ENCODE data around the gene CLEC18B.
A peak's percentile ranks its signal among the peaks of the same experiment; 100 is the strongest.
"Not testable (repeated sequence)": the region's sequence is repeated elsewhere in the genome, so short reads cannot be mapped to it uniquely, and the experiment has no call there.

The CLEC18B gene

DNA sequence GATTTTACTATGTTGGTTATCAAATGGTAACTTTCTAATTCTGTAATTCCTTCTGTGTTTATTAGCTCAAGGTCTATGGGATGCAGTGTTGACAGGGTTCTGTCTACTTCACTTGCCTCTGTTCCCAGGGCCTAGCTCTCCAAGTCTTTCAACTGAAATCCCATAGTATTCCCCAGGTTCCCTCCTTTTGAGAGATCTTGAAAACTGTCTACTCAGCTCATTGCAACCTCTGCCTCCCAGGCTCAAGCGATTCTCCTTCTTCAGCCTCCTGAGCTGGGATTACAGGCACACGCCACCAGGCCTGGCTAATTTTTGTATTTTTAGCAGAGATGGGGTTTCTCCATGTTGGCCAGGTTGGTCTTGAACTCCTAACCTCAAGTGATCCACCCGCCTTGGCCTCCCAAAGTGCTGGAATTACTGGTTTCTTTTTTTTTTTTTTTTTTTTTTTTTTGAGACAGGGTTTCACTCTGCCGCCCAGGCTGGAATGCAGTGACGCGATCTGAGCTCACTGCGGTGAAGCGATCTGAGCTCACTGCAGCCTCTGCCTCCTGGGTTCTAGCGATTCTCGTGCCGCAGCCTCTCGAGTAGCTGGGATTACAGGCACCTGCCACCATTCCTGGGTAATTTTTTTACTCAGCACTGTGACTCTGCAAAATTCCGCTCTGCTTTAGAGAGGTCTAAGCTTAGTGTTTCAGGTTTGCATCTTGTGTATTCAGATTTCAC is 22.5 kb upstream of the CLEC18B start:
- DNase-seq, result not testable (repeated sequence)

- DNase-seq, result no peak
Observed at GRCh38 chr16:74439685-74440084, 18.4 kb upstream of the CLEC18B start.

DNA sequence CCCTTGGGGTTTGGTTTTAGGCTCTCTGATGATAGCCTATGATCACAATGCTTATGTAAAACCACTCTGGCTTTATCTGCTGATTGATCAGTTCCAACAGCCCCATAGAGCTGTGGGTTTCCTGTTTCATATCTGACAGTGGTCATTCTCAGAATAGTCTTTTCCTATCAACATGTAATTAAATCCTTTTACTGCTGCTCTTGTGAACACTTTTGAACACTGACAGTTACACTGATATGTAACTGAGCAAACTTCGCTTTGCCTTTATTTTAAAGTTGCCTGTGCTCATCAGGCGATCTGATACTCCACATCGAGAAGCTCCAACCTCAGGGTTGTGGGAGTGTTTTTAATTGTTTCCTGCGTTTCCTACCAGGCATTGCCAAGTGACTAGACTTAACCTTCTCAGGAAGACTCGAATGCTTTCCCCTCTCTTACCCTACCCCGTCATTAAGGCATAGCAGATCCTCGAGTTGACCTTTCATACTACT is 17.3 kb upstream of the CLEC18B start:
- peak in 1 of 5 experiments; percentile 91 for DNase-seq

GRCh38 chr16:74431516-74431915 is 10.2 kb upstream of the CLEC18B start:
- DNase-seq, result no peak

DNA sequence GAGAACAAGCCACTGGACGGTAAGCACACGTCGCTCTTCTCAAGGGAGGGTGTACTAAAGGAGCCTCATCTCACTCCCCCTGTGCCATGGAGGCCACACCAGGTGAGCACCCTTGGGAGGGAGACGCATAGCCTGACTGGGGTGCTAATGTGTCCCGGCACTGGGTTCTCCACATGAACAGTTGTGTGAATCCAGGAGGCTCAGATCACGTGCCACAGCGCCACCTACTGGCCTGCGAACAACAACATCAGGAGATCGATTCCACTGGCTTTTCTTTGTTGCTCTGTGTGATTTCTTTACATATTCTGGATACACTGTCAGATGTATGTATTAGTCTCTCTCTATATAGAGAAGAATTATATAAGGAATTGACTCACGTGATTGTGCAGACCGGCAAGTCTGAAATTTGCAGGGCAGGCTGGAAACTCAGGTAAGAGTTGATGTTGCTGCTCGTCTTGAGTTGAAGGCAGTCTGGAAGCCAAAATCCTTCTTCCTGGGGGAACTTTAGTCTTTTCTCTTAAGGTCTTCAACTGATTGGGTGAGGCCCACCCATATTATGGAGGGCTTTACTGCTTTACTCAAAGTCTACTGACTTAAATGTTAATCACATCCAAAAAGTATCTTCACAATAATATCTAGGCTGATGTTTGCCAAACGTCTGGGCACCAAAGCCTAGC is 8.9 kb upstream of the CLEC18B start:
- peak in 4 of 5 experiments; percentile 10 to 52 (median 24) for DNase-seq

- not testable (repeated sequence) for DNase-seq
Observed at GRCh38 chr16:74428493-74428892, 7.2 kb upstream of the CLEC18B start.

GRCh38 chr16:74425751-74426150 is 4.5 kb upstream of the CLEC18B start:
- DNase-seq, result not testable (repeated sequence)

DNA sequence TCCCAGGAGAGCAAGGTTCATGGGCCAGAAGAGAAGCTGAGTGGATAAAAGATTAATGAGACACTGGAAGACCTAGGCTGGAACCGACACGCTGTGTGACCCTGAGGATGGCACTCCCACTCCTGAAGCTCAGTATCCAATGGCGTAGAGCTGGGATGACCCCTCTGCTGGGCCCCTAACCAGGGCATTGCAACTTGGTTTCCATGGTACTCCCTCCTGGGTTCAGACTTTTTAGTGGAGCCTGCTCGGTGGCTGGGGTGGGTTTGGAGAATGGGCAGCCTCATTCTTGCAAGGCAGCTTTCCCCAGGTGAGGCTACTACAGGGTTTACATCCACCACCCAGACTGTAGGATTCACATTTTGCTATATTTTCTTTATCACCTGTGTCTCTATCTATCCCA is 2.4 kb upstream of the CLEC18B start:
- DNase-seq, result not testable (repeated sequence)

DNA sequence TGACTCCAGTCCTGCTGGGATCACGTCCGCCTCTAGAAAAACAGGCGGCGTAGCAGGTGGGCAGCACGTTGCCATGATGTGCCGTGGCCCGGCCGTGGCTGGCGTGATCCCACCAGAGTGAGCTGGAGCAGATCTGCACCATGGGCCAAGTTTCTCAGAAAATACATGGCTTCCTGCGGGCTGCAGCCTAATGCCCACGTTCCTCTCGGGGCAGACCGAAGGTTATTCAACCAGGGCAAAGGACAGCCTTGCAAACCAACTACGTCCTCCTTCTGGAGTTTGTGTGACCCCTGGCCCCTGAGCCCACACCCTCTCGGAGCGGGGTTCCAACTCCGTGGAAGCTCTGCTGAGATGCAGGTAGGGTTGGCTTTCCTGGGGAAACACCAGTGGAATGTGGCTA is 808 bp upstream of the CLEC18B start:
- DNase-seq, result not testable (repeated sequence)

GRCh38 chr16:74421482-74421785 is 156 bp upstream of the CLEC18B start:
- not testable (repeated sequence) for DNase-seq

GRCh38 chr16:74419811-74420210 is 1.5 kb downstream of the CLEC18B start:
- not testable (repeated sequence) for DNase-seq

DNA sequence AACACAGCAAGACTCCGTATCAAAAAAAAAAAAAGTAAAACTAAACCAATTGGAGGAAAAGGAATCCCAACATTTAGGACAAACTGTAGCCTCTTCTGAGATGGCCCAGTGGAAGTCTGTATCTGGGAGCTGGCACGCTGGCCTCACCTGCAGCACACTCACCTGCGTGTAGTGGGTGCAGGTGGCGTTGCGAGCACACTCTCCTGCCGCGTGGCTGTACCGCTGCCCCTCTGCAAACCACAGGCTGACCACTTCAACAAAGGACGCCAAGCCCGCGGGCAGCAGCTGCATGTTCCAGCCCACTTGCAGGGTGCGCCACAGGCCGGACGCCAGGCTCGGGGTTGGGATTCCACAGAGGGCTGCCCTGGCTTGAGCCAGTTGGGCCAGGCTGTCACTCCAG is 3.4 kb downstream of the CLEC18B start:
- not testable (repeated sequence) for DNase-seq

- not testable (repeated sequence) for DNase-seq
Observed at GRCh38 chr16:74413920-74414319, 7.4 kb downstream of the CLEC18B start.

DNA sequence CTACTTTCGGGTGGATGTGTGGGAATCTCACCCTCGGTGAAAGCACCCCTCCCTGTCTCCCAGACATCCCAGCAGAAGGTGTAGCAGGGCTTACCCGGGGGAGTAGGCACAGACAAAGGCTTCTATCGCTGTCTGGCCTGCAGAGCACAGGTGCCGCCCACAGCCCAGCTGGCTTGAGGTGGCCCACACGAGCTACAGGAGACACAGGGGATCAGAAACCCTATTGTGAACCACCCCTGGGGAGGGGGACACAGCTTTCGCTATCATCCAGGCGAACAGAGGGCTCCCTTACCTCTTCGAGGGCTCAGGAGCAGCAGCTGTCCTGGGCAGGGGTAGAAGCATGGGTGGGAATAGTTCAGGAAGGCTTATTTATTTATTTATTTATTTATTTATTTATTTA is 7.8 kb downstream of the CLEC18B start:
- not testable (repeated sequence) for DNase-seq

- DNase-seq, result not testable (repeated sequence)
Observed at GRCh38 chr16:74412775-74413390, 8.4 kb downstream of the CLEC18B start.

DNA sequence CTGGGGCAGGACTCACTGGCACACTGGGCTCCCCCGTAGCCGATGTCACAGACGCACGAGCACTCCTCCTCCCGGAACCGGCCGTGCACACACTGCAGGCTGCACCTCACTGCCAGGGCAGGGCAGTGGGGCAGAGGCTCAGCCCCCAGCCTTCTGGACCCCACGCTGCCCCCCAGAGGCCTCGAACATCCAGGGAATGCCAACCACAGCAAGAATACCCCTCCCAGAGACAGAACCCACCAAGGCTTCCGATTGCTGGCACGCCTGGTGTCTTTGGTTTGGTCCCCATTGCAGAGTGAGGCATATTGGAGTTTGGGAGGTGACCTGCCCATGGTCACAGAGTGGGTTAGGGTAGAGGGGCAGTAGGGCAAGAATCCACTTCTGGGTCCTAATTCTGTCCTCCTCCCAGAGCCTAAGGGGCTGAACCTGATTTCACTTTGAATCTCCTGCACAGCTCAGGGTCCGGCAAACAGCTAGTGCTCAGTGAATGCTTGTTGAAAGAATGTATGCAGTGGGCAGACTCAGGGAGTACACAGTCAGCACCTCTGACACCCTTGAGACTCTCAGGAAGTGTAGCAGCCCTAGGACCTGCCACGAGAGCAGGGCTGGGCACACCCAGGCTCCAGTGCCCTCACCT is 9.0 kb downstream of the CLEC18B start:
- not testable (repeated sequence) for DNase-seq

GRCh38 chr16:74410981-74411380 is 10.3 kb downstream of the CLEC18B start:
- not testable (repeated sequence) for DNase-seq

DNA sequence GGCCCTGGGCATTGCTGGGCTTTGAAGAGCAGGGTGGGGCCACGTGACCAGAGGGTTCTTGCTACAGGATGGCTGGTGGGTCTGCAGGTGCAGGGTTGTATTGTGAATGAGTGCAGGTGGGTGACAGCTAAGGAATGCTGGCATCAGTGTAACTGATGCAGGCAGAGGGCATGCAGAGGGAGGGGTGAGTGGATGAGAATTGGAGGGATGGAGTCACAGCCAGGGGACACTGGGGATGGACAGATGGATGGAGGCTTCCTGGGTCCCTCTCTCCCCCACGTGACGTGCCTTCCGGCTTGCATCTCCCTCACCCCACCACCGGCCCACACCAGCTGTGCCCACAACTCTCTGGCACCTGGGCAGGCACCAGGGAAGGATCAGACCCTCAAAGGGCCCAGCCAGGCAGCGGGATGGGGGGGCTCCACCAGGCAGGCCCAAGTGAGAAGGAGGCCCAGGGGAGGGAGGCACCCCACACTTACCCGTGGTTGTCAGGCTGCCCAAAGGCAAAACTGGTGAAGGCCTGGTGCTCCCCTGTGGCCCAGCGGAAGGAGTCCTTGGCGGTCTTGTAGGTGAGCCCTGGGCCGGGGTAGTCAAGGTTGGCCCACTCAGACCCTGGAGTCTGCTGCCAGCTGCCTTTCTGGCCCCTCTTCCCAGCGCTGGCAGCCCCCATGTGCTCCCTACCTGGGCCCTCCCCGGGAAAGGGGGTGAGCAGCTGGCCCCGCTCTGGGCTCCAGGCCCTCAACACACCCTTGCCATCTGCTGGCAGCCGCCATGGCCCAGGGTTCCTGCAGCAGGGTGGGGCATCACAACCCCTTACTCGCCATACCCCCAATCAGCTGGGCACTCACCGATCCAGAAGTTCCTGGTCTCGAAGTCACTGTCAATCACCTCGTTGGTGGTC is 11.0 kb downstream of the CLEC18B start:
- not testable (repeated sequence) for DNase-seq

GRCh38 chr16:74409185-74409981 is 11.9 kb downstream of the CLEC18B start:
- DNase-seq, result not testable (repeated sequence)

GRCh38 chr16:74407362-74407705 is 13.9 kb downstream of the CLEC18B start:
- not testable (repeated sequence) for DNase-seq

Measured in T-helper 2 cell (primary cell).